LNCAP (cell line): ENCODE results near the gene ITPR3.

Experiments used
- TF ChIP-seq, protein P1 (sequence below): fragments of 450-650 bp; IDR thresholded peaks from 2 replicates; pipeline ENCODE4 v1.5.1; 2017; ENCODE audit warnings: mild to moderate bottlenecking

The ITPR3 gene

DNA sequence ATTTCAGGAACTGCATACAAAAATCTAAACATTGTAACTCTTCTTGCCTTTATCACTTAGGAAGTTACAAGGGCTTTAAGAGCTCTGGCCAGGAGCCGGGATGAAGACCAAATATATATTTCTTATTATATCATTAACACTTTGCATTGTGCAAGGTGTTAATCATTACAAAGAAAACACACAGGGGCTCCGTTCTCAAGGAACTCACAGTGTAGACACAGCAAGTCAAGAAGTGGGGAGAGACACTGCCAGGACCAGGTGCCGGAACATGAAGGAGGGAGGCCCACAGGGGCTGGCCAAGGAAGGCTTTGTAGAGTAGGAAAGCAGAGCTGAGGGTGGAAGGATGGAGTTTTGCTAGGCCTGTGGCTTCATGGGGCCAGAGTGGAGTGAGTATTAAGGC lies 17.4 kb downstream of the ITPR3 start:
- TF ChIP-seq, protein P1, sequence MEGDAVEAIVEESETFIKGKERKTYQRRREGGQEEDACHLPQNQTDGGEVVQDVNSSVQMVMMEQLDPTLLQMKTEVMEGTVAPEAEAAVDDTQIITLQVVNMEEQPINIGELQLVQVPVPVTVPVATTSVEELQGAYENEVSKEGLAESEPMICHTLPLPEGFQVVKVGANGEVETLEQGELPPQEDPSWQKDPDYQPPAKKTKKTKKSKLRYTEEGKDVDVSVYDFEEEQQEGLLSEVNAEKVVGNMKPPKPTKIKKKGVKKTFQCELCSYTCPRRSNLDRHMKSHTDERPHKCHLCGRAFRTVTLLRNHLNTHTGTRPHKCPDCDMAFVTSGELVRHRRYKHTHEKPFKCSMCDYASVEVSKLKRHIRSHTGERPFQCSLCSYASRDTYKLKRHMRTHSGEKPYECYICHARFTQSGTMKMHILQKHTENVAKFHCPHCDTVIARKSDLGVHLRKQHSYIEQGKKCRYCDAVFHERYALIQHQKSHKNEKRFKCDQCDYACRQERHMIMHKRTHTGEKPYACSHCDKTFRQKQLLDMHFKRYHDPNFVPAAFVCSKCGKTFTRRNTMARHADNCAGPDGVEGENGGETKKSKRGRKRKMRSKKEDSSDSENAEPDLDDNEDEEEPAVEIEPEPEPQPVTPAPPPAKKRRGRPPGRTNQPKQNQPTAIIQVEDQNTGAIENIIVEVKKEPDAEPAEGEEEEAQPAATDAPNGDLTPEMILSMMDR: no peak

- TF ChIP-seq, protein P1: no peak
These were observed 18.4 kb downstream of the ITPR3 start for GRCh38 chr6:33639559-33639958.

DNA sequence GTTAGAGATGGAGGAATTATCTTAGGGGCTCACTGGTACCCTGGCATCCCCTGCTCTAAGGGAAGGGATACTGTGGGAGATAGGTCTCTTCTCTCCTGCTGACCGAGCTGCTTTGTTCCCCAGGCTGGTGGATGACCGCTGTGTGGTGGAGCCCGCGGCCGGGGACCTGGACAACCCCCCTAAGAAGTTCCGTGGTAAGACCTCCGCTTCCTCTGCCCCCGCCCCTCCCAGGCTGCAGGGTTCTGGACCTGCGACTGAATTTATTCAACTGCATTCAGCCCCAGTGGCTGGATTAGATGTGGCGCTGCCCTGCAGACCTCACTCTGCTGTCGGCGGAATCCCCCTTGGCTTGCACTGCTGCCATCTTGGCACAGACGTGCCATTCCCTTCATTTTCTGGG lies 19.2 kb downstream of the ITPR3 start:
- TF ChIP-seq, protein P1: no peak

- TF ChIP-seq, protein P1: no peak
These were observed 20.0 kb downstream of the ITPR3 start for GRCh38 chr6:33641144-33641543.

DNA sequence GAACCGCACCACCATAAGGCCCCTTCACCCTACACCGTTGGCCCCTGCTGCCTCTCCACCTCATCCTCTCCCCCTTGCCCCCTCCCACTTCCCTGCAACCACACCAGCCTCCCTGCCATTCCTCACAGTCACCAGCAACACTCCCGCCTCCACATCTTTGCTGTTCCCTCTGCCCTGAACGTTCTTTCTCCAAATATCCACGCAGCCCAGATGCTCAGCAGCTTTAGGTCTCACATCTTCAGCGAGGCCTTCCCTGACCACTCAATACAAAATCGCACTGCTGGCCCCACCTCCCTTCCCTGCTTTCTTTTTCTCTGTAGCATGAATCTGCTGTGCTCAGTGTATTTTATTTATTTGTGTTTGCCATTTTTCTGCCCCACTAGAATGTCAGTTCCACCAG lies 20.5 kb downstream of the ITPR3 start:
- TF ChIP-seq, protein P1: no peak

GRCh38 chr6:33642897-33643296 lies 21.8 kb downstream of the ITPR3 start:
- TF ChIP-seq, protein P1: no peak

DNA sequence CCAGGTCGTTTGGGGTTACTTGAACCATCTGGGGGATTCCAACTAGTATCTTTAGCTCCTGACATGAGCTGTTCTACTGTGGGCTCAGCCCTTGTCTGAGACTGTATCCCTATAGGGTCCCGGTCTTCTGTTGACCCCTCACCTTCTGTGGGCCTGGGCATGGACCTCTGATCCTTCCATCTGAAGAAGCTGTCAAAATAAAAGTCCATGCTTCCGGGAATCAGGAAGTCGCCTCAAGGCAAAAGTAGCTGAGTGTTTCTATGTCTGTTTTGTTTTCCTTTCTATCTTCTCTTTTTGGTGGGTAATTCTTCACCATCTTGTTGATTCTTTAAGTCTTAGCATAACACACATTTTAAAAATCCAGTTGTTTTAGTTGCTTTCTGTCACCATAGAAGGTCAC lies 30.3 kb downstream of the ITPR3 start:
- TF ChIP-seq, protein P1: no peak

GRCh38 chr6:33652002-33652401 lies 30.9 kb downstream of the ITPR3 start:
- TF ChIP-seq, protein P1: no peak
